ENCODE results near the gene NEDD4.

Gene NEDD4

DNA sequence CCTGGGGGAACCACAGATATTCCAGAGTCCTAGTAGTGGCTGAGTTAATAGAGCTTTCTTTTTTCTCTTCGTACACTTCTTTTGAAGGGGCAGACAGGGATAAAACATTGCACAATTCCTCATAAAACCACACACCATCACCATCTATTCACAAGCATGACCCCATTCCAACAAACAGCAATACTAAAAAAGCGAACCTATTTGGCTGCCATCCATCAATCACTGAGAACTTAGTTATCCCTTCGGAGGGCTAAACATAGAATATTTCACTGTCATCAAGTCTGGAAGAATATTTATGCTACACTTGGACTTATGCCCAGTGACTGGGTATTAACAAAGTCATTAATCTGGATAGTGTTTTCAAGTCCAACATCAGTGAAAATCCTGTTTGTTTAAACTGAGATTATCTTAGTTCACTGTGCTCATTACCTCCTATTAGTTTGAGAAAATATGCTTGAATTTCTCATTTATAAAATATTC, 170.2 kb downstream of the NEDD4 start (continued):
- TF ChIP-seq, protein P1, sequence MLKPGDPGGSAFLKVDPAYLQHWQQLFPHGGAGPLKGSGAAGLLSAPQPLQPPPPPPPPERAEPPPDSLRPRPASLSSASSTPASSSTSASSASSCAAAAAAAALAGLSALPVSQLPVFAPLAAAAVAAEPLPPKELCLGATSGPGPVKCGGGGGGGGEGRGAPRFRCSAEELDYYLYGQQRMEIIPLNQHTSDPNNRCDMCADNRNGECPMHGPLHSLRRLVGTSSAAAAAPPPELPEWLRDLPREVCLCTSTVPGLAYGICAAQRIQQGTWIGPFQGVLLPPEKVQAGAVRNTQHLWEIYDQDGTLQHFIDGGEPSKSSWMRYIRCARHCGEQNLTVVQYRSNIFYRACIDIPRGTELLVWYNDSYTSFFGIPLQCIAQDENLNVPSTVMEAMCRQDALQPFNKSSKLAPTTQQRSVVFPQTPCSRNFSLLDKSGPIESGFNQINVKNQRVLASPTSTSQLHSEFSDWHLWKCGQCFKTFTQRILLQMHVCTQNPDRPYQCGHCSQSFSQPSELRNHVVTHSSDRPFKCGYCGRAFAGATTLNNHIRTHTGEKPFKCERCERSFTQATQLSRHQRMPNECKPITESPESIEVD (tag by site-specific recombination; IDR thresholded peaks at IDR 0.05): peak; percentile 100
- TF ChIP-seq ZNF596 (tag by site-specific recombination; IDR thresholded peaks at IDR 0.05): 0 out of 2 replicates have a peak, but pooled peaks have one; percentile 29
- TF ChIP-seq ZNF610 (tag by site-specific recombination; IDR thresholded peaks at IDR 0.05; ENCODE audit: borderline replicate concordance): peak; percentile 81; the same call in 1 of the 2 replicates
- peak; percentile 92 for TF ChIP-seq SP7 (tag by site-specific recombination; IDR thresholded peaks at IDR 0.05)
- TF ChIP-seq ZNF398 (tag by site-specific recombination; IDR thresholded peaks at IDR 0.05): peak; percentile 63
- no peak for TF ChIP-seq ZNF571 (tag by site-specific recombination; IDR thresholded peaks at IDR 0.05)
- no peak for TF ChIP-seq KLF9 (tag by site-specific recombination; IDR thresholded peaks at IDR 0.05; ENCODE audit: low read depth)
- no peak for TF ChIP-seq ZNF670 (tag by site-specific recombination; IDR thresholded peaks at IDR 0.05; ENCODE audit: low read depth)
- TF ChIP-seq RBAK (tag by site-specific recombination; IDR thresholded peaks at IDR 0.05): no peak
- peak; percentile 75; the same call in 1 of the 2 replicates for TF ChIP-seq TCF7L2 (IDR thresholded peaks at IDR 0.05; ENCODE audit: borderline replicate concordance, low read depth, low read length)
- TF ChIP-seq ZBTB1 (tag by site-specific recombination; IDR thresholded peaks at IDR 0.05): 0 out of 2 replicates have a peak, but pooled peaks have one; percentile 13
- TF ChIP-seq ZNF548 (tag by site-specific recombination; IDR thresholded peaks at IDR 0.05): no peak
- no peak for TF ChIP-seq ZNF510 (tag by site-specific recombination; IDR thresholded peaks at IDR 0.05; ENCODE audit: insufficient replicate concordance)
- peak; percentile 89 for TF ChIP-seq ZBTB44 (tag by site-specific recombination; IDR thresholded peaks at IDR 0.05)
- peak; percentile 49; the same call in 1 of the 2 replicates for TF ChIP-seq ZBTB21 (tag by site-specific recombination; IDR thresholded peaks at IDR 0.05)
- TF ChIP-seq, protein P2, sequence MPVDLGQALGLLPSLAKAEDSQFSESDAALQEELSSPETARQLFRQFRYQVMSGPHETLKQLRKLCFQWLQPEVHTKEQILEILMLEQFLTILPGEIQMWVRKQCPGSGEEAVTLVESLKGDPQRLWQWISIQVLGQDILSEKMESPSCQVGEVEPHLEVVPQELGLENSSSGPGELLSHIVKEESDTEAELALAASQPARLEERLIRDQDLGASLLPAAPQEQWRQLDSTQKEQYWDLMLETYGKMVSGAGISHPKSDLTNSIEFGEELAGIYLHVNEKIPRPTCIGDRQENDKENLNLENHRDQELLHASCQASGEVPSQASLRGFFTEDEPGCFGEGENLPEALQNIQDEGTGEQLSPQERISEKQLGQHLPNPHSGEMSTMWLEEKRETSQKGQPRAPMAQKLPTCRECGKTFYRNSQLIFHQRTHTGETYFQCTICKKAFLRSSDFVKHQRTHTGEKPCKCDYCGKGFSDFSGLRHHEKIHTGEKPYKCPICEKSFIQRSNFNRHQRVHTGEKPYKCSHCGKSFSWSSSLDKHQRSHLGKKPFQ (tag by site-specific recombination; IDR thresholded peaks at IDR 0.05): peak; percentile 91
- TF ChIP-seq, protein P3, sequence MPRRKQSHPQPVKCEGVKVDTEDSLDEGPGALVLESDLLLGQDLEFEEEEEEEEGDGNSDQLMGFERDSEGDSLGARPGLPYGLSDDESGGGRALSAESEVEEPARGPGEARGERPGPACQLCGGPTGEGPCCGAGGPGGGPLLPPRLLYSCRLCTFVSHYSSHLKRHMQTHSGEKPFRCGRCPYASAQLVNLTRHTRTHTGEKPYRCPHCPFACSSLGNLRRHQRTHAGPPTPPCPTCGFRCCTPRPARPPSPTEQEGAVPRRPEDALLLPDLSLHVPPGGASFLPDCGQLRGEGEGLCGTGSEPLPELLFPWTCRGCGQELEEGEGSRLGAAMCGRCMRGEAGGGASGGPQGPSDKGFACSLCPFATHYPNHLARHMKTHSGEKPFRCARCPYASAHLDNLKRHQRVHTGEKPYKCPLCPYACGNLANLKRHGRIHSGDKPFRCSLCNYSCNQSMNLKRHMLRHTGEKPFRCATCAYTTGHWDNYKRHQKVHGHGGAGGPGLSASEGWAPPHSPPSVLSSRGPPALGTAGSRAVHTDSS (tag by site-specific recombination; IDR thresholded peaks at IDR 0.05): peak; percentile 58
- TF ChIP-seq, protein P4, sequence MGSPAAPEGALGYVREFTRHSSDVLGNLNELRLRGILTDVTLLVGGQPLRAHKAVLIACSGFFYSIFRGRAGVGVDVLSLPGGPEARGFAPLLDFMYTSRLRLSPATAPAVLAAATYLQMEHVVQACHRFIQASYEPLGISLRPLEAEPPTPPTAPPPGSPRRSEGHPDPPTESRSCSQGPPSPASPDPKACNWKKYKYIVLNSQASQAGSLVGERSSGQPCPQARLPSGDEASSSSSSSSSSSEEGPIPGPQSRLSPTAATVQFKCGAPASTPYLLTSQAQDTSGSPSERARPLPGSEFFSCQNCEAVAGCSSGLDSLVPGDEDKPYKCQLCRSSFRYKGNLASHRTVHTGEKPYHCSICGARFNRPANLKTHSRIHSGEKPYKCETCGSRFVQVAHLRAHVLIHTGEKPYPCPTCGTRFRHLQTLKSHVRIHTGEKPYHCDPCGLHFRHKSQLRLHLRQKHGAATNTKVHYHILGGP (tag by site-specific recombination; IDR thresholded peaks at IDR 0.05): peak; percentile 80
- no peak for TF ChIP-seq ZNF792 (tag by site-specific recombination; IDR thresholded peaks at IDR 0.05)
- 0 out of 2 replicates have a peak, but pooled peaks have one; percentile 64 for TF ChIP-seq BCL11A (tag by site-specific recombination; IDR thresholded peaks at IDR 0.05; ENCODE audit: low read depth)
- TF ChIP-seq ZNF404 (tag by site-specific recombination; IDR thresholded peaks at IDR 0.05): no peak
- TF ChIP-seq, protein P5, sequence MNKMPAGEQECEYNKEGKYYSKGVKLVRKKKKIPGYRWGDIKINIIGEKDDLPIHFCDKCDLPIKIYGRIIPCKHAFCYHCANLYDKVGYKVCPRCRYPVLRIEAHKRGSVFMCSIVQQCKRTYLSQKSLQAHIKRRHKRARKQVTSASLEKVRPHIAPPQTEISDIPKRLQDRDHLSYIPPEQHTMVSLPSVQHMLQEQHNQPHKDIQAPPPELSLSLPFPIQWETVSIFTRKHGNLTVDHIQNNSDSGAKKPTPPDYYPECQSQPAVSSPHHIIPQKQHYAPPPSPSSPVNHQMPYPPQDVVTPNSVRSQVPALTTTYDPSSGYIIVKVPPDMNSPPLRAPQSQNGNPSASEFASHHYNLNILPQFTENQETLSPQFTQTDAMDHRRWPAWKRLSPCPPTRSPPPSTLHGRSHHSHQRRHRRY (tag by site-specific recombination; IDR thresholded peaks at IDR 0.05): 0 out of 2 replicates have a peak, but pooled peaks have one; percentile 58
- TF ChIP-seq GFI1B (tag by site-specific recombination; IDR thresholded peaks at IDR 0.05): peak; percentile 89
- TF ChIP-seq, protein P6, sequence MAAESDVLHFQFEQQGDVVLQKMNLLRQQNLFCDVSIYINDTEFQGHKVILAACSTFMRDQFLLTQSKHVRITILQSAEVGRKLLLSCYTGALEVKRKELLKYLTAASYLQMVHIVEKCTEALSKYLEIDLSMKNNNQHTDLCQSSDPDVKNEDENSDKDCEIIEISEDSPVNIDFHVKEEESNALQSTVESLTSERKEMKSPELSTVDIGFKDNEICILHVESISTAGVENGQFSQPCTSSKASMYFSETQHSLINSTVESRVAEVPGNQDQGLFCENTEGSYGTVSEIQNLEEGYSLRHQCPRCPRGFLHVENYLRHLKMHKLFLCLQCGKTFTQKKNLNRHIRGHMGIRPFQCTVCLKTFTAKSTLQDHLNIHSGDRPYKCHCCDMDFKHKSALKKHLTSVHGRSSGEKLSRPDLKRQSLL (tag by site-specific recombination; IDR thresholded peaks at IDR 0.05): peak; percentile 42; the same call in 1 of the 2 replicates
- peak; percentile 92 for TF ChIP-seq ZEB2 (tag by site-specific recombination; IDR thresholded peaks at IDR 0.05)
- TF ChIP-seq ZNF341 (tag by site-specific recombination; IDR thresholded peaks at IDR 0.05; ENCODE audit: low read depth): no peak; the same call in 1 of the 2 replicates
- 0 out of 2 replicates have a peak, but pooled peaks have one; percentile 35 for TF ChIP-seq ZNF561 (tag by site-specific recombination; IDR thresholded peaks at IDR 0.05; ENCODE audit: borderline replicate concordance)
- TF ChIP-seq SCRT1 (tag by site-specific recombination; IDR thresholded peaks at IDR 0.05; ENCODE audit: borderline replicate concordance): peak; percentile 57; the same call in 1 of the 2 replicates
